MCF 10A (cell line): ENCODE data around the gene AQP12A. TPM values are rescaled to one million over a fixed set of nuclear protein-coding genes. Genes with fewer than 3 reads are reported as not detected.

Experiments
- BruUV-seq: library from RNA; stranded (reverse); fragments of 400-500 nt; replicated peaks from 2 replicates; lab custom pipeline; 2021; lab: Mats Ljungman, UMichigan
- CTCF ChIA-PET: fragments of 300-600 bp; sonication (Branson Sonifier 250); formaldehyde crosslinking; extraction: SDS; loops from one replicate; lab custom pipeline; 2021; ENCODE audit warnings: antibody characterized with exemption, inconsistent platforms; lab: Yijun Ruan, JAX
- POLR2A ChIA-PET: fragments of 300-600, 350-650 bp; sonication (Branson Sonifier 250); formaldehyde crosslinking; extraction: SDS; loops from one replicate; lab custom pipeline; 2020; ENCODE audit warnings: antibody characterized with exemption, inconsistent platforms; lab: Yijun Ruan, JAX
- DNase-seq: peaks from one replicate; pipeline ENCODE4 v3.0.0-alpha.2; 2018; ENCODE audit not compliant: unreplicated experiment
- H3K27ac Mint-ChIP-seq: one replicate; pipeline ENCODE4 v1.8.0; 2022; ENCODE audit warnings: mild to moderate bottlenecking, low read depth, mixed read lengths; ENCODE audit not compliant: unreplicated experiment
- H3K27me3 Mint-ChIP-seq: one replicate; pipeline ENCODE4 v1.8.0; 2022; ENCODE audit warnings: mixed read lengths; ENCODE audit not compliant: insufficient read depth, unreplicated experiment
- H3K36me3 Mint-ChIP-seq: one replicate; pipeline ENCODE4 v1.8.0; 2022; ENCODE audit warnings: mild to moderate bottlenecking, moderate library complexity, mixed read lengths; ENCODE audit not compliant: insufficient read depth, unreplicated experiment
- H3K4me1 Mint-ChIP-seq: one replicate; pipeline ENCODE4 v1.8.0; 2022; ENCODE audit warnings: mixed read lengths; ENCODE audit not compliant: insufficient read depth, unreplicated experiment
- H3K4me3 Mint-ChIP-seq: one replicate; pipeline ENCODE4 v1.8.0; 2022; ENCODE audit warnings: mild to moderate bottlenecking, moderate library complexity, mixed read lengths; ENCODE audit not compliant: unreplicated experiment
- H3K9me3 Mint-ChIP-seq: one replicate; pipeline ENCODE4 v1.8.0; 2022; ENCODE audit warnings: mixed read lengths; ENCODE audit not compliant: unreplicated experiment
- intact Hi-C: fragments of 100-400 bp; cut with micrococcal nuclease; formaldehyde crosslinking; loops from 2 replicates; pipeline ENCODE4 v1.14.1; 2022
- total RNA-seq: library from RNA; stranded (reverse); gene quantifications from 2 replicates; pipeline ENCODE4 v1.2.3, GENCODE V29; 2022
- TF ChIP-seq, protein P1 (sequence below): fragments of 200-600 bp; IDR thresholded peaks from one replicate; pipeline ENCODE4 v1.8.0; 2022; ENCODE audit warnings: antibody characterized with exemption, mild to moderate bottlenecking; ENCODE audit not compliant: unreplicated experiment

The AQP12A gene
- total RNA-seq, 1 experiment from 2014 or later, result not detected

DNA sequence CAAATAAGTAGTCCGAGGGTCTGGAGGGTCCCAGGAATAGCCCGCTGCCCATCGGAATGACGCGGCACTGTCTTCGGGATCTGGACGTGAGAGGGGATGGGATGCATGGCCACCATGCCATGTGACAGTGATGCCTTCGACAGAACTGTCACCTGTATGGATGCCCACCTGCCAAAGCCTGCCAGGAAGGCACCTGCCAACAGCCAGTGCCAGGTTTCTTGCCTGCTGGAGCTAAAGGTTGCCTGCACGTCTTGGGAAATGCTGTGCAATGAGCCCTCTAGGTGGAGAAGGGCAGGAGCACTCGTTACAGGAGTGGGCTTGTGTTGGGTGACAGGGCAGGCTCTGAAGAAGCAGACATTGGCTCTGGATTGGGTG lies 45.9 kb upstream of the AQP12A start:
- no peaks in the 10 kb centered on the region for H3K9me3 Mint-ChIP-seq
- H3K4me3 Mint-ChIP-seq, result no peak overlapping the region
- CTCF ChIA-PET, result no interaction called here
- H3K27me3 Mint-ChIP-seq, result peaks cover 73% of the 10 kb centered on the region
- intact Hi-C loops, result no loop called here
- no peak for DNase-seq
- H3K4me1 Mint-ChIP-seq, result no peaks in the 10 kb centered on the region
- H3K27ac Mint-ChIP-seq, result no peak overlapping the region
- H3K36me3 Mint-ChIP-seq, result no peaks in the 10 kb centered on the region
- BruUV-seq, result no TSS peak
- TF ChIP-seq, protein P1, sequence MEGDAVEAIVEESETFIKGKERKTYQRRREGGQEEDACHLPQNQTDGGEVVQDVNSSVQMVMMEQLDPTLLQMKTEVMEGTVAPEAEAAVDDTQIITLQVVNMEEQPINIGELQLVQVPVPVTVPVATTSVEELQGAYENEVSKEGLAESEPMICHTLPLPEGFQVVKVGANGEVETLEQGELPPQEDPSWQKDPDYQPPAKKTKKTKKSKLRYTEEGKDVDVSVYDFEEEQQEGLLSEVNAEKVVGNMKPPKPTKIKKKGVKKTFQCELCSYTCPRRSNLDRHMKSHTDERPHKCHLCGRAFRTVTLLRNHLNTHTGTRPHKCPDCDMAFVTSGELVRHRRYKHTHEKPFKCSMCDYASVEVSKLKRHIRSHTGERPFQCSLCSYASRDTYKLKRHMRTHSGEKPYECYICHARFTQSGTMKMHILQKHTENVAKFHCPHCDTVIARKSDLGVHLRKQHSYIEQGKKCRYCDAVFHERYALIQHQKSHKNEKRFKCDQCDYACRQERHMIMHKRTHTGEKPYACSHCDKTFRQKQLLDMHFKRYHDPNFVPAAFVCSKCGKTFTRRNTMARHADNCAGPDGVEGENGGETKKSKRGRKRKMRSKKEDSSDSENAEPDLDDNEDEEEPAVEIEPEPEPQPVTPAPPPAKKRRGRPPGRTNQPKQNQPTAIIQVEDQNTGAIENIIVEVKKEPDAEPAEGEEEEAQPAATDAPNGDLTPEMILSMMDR, result no peak
- POLR2A ChIA-PET, result no interaction called here

GRCh38 chr2:240646176-240646899 lies 45.3 kb upstream of the AQP12A start:
- H3K4me1 Mint-ChIP-seq, result no peaks in the 10 kb centered on the region
- no peak overlapping the region for H3K27ac Mint-ChIP-seq
- H3K36me3 Mint-ChIP-seq, result no peaks in the 10 kb centered on the region
- DNase-seq, result no peak
- ChIA-PET POLR2A (no interaction called here), CTCF (interaction anchor here (1.2 kb wide), 1 partner anchor 18 kb away, joined by 5 read pairs; no protein-coding TSS in a partner anchor)
- TF ChIP-seq, protein P1, result no peak
- H3K9me3 Mint-ChIP-seq, result no peaks in the 10 kb centered on the region
- H3K27me3 Mint-ChIP-seq, result peaks cover 79% of the 10 kb centered on the region
- no peak overlapping the region for H3K4me3 Mint-ChIP-seq
- intact Hi-C loops, result no loop called here
- BruUV-seq, result no TSS peak

DNA sequence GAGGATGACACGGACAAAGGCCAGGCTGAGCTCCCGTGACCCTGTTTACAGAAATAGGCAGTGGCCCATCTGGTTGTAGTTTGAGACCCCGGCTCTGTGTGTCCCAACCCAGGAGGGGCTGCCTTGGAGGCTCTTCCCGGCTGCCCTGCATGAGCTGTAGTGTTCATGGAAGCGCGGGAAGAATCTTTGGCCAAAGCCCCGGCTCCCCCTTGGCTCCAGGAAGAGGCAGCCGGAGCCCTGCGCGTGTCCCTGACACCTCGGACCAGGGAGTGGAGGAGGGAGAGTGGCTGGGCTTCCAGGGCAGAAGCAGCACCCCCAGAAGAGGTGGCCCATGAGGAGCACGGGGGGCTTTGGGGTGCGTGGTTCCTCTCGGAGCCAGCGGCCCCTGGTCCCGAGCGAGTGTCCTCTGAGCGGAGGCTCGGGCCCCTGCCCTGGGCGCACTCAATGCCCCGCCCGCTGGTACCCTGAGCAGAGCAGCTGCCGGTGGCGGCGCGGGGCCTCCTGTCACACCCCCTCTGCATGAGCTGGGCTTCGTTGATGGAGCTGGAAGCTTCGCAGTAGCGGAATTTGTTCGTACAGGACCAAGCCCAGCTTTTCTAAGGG lies 44.7 kb upstream of the AQP12A start:
- DNase-seq, result no peak
- BruUV-seq, result no TSS peak
- POLR2A ChIA-PET, result no interaction called here
- H3K36me3 Mint-ChIP-seq, result no peaks in the 10 kb centered on the region
- CTCF ChIA-PET, result interaction anchor here (0.7 to 1.2 kb wide), 3 partner anchors 17 to 128 kb away, joined by 3 to 5 read pairs (median 4); no protein-coding TSS in a partner anchor
- intact Hi-C loops, result no loop called here
- no peak overlapping the region for H3K27ac Mint-ChIP-seq
- TF ChIP-seq, protein P1, result no peak
- peaks cover 85% of the 10 kb centered on the region for H3K27me3 Mint-ChIP-seq
- H3K4me3 Mint-ChIP-seq, result no peak overlapping the region
- no peaks in the 10 kb centered on the region for H3K4me1 Mint-ChIP-seq
- H3K9me3 Mint-ChIP-seq, result no peaks in the 10 kb centered on the region

GRCh38 chr2:240647503-240648154 lies 44.0 kb upstream of the AQP12A start:
- DNase-seq, result no peak
- no peak overlapping the region for H3K27ac Mint-ChIP-seq
- intact Hi-C loops, result no loop called here
- ChIA-PET CTCF (interaction anchor here (0.7 to 1.2 kb wide), 3 partner anchors 17 to 128 kb away, joined by 3 to 5 read pairs (median 4); no protein-coding TSS in a partner anchor), POLR2A (no interaction called here)
- no peaks in the 10 kb centered on the region for H3K36me3 Mint-ChIP-seq
- H3K4me1 Mint-ChIP-seq, result no peaks in the 10 kb centered on the region
- peaks cover 92% of the 10 kb centered on the region for H3K27me3 Mint-ChIP-seq
- TF ChIP-seq, protein P1, result no peak
- no peaks in the 10 kb centered on the region for H3K9me3 Mint-ChIP-seq
- no TSS peak for BruUV-seq
- no peak overlapping the region for H3K4me3 Mint-ChIP-seq
